ENCODE results near the gene BRSK1. TPM values are rescaled to one million over a fixed set of nuclear protein-coding genes. Genes with fewer than 3 reads are reported as not detected.

BRSK1 gene
- total RNA-seq, 1 donor from 2014 or later = 24.1 TPM

- Histone ChIP-seq H3K27me3 (no peaks in the 10 kb centered on the region), H2AFZ (replicated peaks) (no peak overlapping the region), H3K27ac (no peak overlapping the region), H3F3A (ENCODE audit: low read depth) (no peaks in the 10 kb centered on the region), H3K4me1 (no peaks in the 10 kb centered on the region), H4K20me1 (ENCODE audit: low read depth) (peaks cover 79% of the 10 kb centered on the region), H3K79me2 (ENCODE audit: low read depth) (peaks cover 73% of the 10 kb centered on the region), H3K9me3 (ENCODE audit: low read depth) (no peaks in the 10 kb centered on the region), H3K4me2 (no peak overlapping the region), H3K9ac (no peak overlapping the region), H3K36me3 (no peaks in the 10 kb centered on the region), H3K4me3 (no peak overlapping the region)
- no peak for DNase-seq (ENCODE audit: low spot score)
- H3K9me3 Mint-ChIP-seq = no peaks in the 10 kb centered on the region
- peaks cover 17% of the 10 kb centered on the region for H3K4me1 Mint-ChIP-seq
- no peak overlapping the region for H3K4me3 Mint-ChIP-seq
- H3K36me3 Mint-ChIP-seq = no peaks in the 10 kb centered on the region
- no peak overlapping the region for H3K27ac Mint-ChIP-seq
- peaks cover 2% of the 10 kb centered on the region for H3K27me3 Mint-ChIP-seq (ENCODE audit: insufficient read depth, low read depth)
- TF ChIP-seq EZH2phosphoT487 (IDR thresholded peaks at IDR 0.05) = no peak
- TF ChIP-seq CTCF (IDR thresholded peaks at IDR 0.05) = no peak
- no peak for TF ChIP-seq EZH2 (IDR thresholded peaks at IDR 0.05)
These were observed 34.0 kb upstream of the BRSK1 start for GRCh38 chr19:55249841-55250240.

- Mint-ChIP-seq H3K4me3 (no peak overlapping the region), H3K27ac (peak overlapping the region; percentile 35)
- no peaks in the 10 kb centered on the region for H3K27me3 ChIP-seq
These were observed 33.3 kb upstream of the BRSK1 start for GRCh38 chr19:55250262-55251036.

GRCh38 chr19:55251341-55252081 is 32.3 kb upstream of the BRSK1 start:
- Histone ChIP-seq H3K4me2 (no peak overlapping the region), H2AFZ (replicated peaks) (no peak overlapping the region), H3K79me2 (ENCODE audit: low read depth) (peaks cover 90% of the 10 kb centered on the region), H3K9ac (peak overlapping the region; percentile 43), H3K27me3 (no peaks in the 10 kb centered on the region), H3K4me1 (peaks cover 1% of the 10 kb centered on the region), H3K36me3 (no peaks in the 10 kb centered on the region), H3F3A (ENCODE audit: low read depth) (no peaks in the 10 kb centered on the region), H3K9me3 (ENCODE audit: low read depth) (no peaks in the 10 kb centered on the region), H3K4me3 (no peak overlapping the region), H3K27ac (no peak overlapping the region), H4K20me1 (ENCODE audit: low read depth) (peaks cover 96% of the 10 kb centered on the region)
- no peaks in the 10 kb centered on the region for H3K36me3 Mint-ChIP-seq
- H3K9me3 Mint-ChIP-seq = no peaks in the 10 kb centered on the region
- peaks cover 2% of the 10 kb centered on the region for H3K27me3 Mint-ChIP-seq (ENCODE audit: insufficient read depth, low read depth)
- H3K4me1 Mint-ChIP-seq = peaks cover 31% of the 10 kb centered on the region
- TF ChIP-seq EZH2phosphoT487 (IDR thresholded peaks at IDR 0.05) = no peak
- no peak for TF ChIP-seq EZH2 (IDR thresholded peaks at IDR 0.05)
- TF ChIP-seq CTCF (IDR thresholded peaks at IDR 0.05) = no peak
- H3K4me3 Mint-ChIP-seq = no peak overlapping the region
- DNase-seq (ENCODE audit: low spot score) = no peak
- no peak overlapping the region for H3K27ac Mint-ChIP-seq

More at GRCh38 chr19:55250262-55251036, 33.3 kb upstream of the BRSK1 start:
- H3K9ac ChIP-seq = no peak overlapping the region
- no peaks in the 10 kb centered on the region for H3K36me3 Mint-ChIP-seq
- no peak for TF ChIP-seq EZH2phosphoT487 (IDR thresholded peaks at IDR 0.05)
- no peak for TF ChIP-seq EZH2 (IDR thresholded peaks at IDR 0.05)
- TF ChIP-seq CTCF (IDR thresholded peaks at IDR 0.05) = no peak
- H3K79me2 ChIP-seq (ENCODE audit: low read depth) = peaks cover 79% of the 10 kb centered on the region
- H3K4me1 Mint-ChIP-seq = peaks cover 21% of the 10 kb centered on the region
- no peaks in the 10 kb centered on the region for H3F3A ChIP-seq (ENCODE audit: low read depth)
- H3K4me1 ChIP-seq = no peaks in the 10 kb centered on the region
- no peaks in the 10 kb centered on the region for H3K9me3 ChIP-seq (ENCODE audit: low read depth)
- peaks cover 2% of the 10 kb centered on the region for H3K27me3 Mint-ChIP-seq (ENCODE audit: insufficient read depth, low read depth)
- no peak overlapping the region for H3K4me2 ChIP-seq
- H3K36me3 ChIP-seq = no peaks in the 10 kb centered on the region
- no peaks in the 10 kb centered on the region for H3K9me3 Mint-ChIP-seq
- DNase-seq (ENCODE audit: low spot score) = no peak
- no peak overlapping the region for H2AFZ ChIP-seq (replicated peaks)
- no peak overlapping the region for H3K4me3 ChIP-seq
- H4K20me1 ChIP-seq (ENCODE audit: low read depth) = peaks cover 85% of the 10 kb centered on the region
- no peak overlapping the region for H3K27ac ChIP-seq

Measured in neural progenitor cell (in vitro differentiated cells).